WTC11 (cell line): Measurements from ENCODE around the gene CYRIA. TPM values are rescaled to one million over a fixed set of nuclear protein-coding genes. Genes with fewer than 3 reads are reported as not detected.

Source experiments
- ATAC-seq: fragments of 200-7000 bp; cut with Tn5 transposase; 2 replicates; pipeline ENCODE4 v1.10.0; 2021; ENCODE audit warnings: mild to moderate bottlenecking, moderate library complexity
- CTCF ChIA-PET: fragments of 300-600 bp; sonication (Branson Sonifier 250); formaldehyde crosslinking; loops from one replicate; lab custom pipeline; 2021; ENCODE audit warnings: antibody characterized with exemption; lab: Charles Lee
- POLR2A ChIA-PET: fragments of 350-600 bp; sonication (Branson Sonifier 250); formaldehyde crosslinking; loops from one replicate; lab custom pipeline; 2021; ENCODE audit warnings: antibody characterized with exemption; lab: Charles Lee
- DNase-seq: peaks from one replicate; pipeline ENCODE4 v3.0.0; 2021; ENCODE audit warnings: low spot score
- H3K27ac Mint-ChIP-seq: 2 replicates; pipeline ENCODE4 v1.8.0; 2021; ENCODE audit warnings: mixed read lengths
- H3K27me3 Mint-ChIP-seq: 2 replicates; pipeline ENCODE4 v1.8.0; 2021; ENCODE audit warnings: low read depth, mild to moderate bottlenecking, moderate library complexity, mixed read lengths
- H3K36me3 Mint-ChIP-seq: 2 replicates; pipeline ENCODE4 v1.8.0; 2021; ENCODE audit warnings: mixed read lengths
- H3K4me1 Mint-ChIP-seq: 2 replicates; pipeline ENCODE4 v1.8.0; 2022; ENCODE audit warnings: mixed read lengths
- H3K4me3 Mint-ChIP-seq: 2 replicates; pipeline ENCODE4 v1.8.0; 2021; ENCODE audit warnings: mild to moderate bottlenecking, moderate library complexity, mixed read lengths
- H3K9me3 Mint-ChIP-seq: 2 replicates; pipeline ENCODE4 v1.8.0; 2021; ENCODE audit warnings: mixed read lengths
- ELF4 ChIP-seq: sonication (generic); formaldehyde crosslinking; IDR thresholded peaks from 2 replicates; pipeline ENCODE4 v1.8.1; 2022; ENCODE audit warnings: low read depth, mild to moderate bottlenecking, moderate library complexity, missing genetic modification reagents
- HMGA2 ChIP-seq: fragments of 250-450 bp; sonication (Bioruptor Pico); IDR thresholded peaks from 2 replicates; pipeline ENCODE4 v1.4.0; 2021; ENCODE audit warnings: mild to moderate bottlenecking, moderate library complexity
- MXD4 ChIP-seq: fragments of 250-450 bp; sonication (Bioruptor Pico); IDR thresholded peaks from 2 replicates; pipeline ENCODE4 v1.8.0; 2021; ENCODE audit warnings: mild to moderate bottlenecking, moderate library complexity, borderline replicate concordance
- MYBL2 ChIP-seq: sonication (generic); formaldehyde crosslinking; IDR thresholded peaks from 2 replicates; pipeline ENCODE4 v1.8.1; 2023; ENCODE audit warnings: mild to moderate bottlenecking, moderate library complexity, missing genetic modification reagents
- NR1H2 ChIP-seq: sonication (generic); formaldehyde crosslinking; IDR thresholded peaks from 2 replicates; pipeline ENCODE4 v1.9.0; 2021; ENCODE audit warnings: mild to moderate bottlenecking, moderate library complexity, missing genetic modification reagents
- SP1 ChIP-seq: sonication (generic); formaldehyde crosslinking; conservative IDR thresholded peaks from 2 replicates; pipeline ENCODE4 v1.8.1; 2022; ENCODE audit warnings: missing genetic modification reagents
- ZNF138 ChIP-seq: sonication (generic); formaldehyde crosslinking; conservative IDR thresholded peaks from 2 replicates; pipeline ENCODE4 v1.8.1; 2022; ENCODE audit warnings: mild to moderate bottlenecking, moderate library complexity, missing genetic modification reagents
- ZNF423 ChIP-seq: fragments of 250-450 bp; sonication (Bioruptor Pico); IDR thresholded peaks from 2 replicates; pipeline ENCODE4 v2.1.2; 2022; ENCODE audit warnings: mild to moderate bottlenecking, moderate library complexity
- total RNA-seq: library from RNA; stranded (reverse); gene quantifications from 3 replicates; pipeline ENCODE4 v1.2.3, GENCODE V29; 2021
- TF ChIP-seq, protein P1 (sequence below): sonication (generic); formaldehyde crosslinking; IDR thresholded peaks from 2 replicates; pipeline ENCODE4 v1.8.0; 2023; ENCODE audit warnings: missing genetic modification reagents
- TF ChIP-seq, protein P2 (sequence below): sonication (generic); formaldehyde crosslinking; IDR thresholded peaks from 2 replicates; pipeline ENCODE4 v1.8.0; 2022; ENCODE audit warnings: missing genetic modification reagents
- TF ChIP-seq, protein P3 (sequence below): sonication (generic); formaldehyde crosslinking; IDR thresholded peaks from 2 replicates; pipeline ENCODE4 v1.8.1; 2022; ENCODE audit warnings: mild to moderate bottlenecking, missing genetic modification reagents, moderate library complexity, borderline replicate concordance
- TF ChIP-seq, protein P4 (sequence below): sonication (generic); formaldehyde crosslinking; IDR thresholded peaks from 2 replicates; pipeline ENCODE4 v1.8.1; 2023; ENCODE audit warnings: mild to moderate bottlenecking, missing genetic modification reagents, borderline replicate concordance
- TF ChIP-seq, protein P5 (sequence below): fragments of 250-450 bp; sonication (Bioruptor Pico); IDR thresholded peaks from 2 replicates; pipeline ENCODE4 v1.9.0; 2021; ENCODE audit warnings: mild to moderate bottlenecking

CYRIA gene
- total RNA-seq, 1 experiment from 2014 or later, result 8.3 TPM

DNA sequence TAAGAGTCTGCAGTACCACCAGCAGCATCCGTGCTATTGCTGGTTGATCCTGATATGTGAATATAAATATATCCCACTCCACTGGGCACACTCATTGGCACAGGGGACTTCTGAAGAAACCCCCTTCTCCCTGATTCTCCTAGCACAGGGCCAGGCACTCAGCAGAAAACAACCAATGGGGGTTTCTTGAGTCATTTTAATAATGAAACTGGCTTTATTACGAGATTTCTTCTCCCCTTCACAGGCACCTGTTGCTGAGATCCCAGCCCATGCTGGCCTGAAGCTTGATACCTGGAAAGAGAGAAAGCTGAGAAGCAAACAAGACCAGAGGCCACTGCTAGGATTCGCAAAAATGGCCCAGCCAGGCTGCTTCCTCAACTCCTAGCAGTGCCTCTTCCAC is 17.9 kb upstream of the CYRIA start:
- H3K9me3 Mint-ChIP-seq, result peaks cover 7% of the 10 kb centered on the region
- peaks cover 3% of the 10 kb centered on the region for H3K27me3 Mint-ChIP-seq
- no peak overlapping the region for H3K4me3 Mint-ChIP-seq

More for the DNA sequence above, 17.9 kb upstream of the CYRIA start:
- DNase-seq, result no peak
- ChIA-PET CTCF (no interaction called here), POLR2A (no interaction called here)
- ATAC-seq, result no peak
- TF ChIP-seq MXD4 (CRISPR knock-in tag), result no peak
- TF ChIP-seq HMGA2 (CRISPR knock-in tag), result no peak
- no peak for TF ChIP-seq ZNF138
- no peak for TF ChIP-seq MYBL2 (CRISPR knock-in tag)
- TF ChIP-seq, protein P1, sequence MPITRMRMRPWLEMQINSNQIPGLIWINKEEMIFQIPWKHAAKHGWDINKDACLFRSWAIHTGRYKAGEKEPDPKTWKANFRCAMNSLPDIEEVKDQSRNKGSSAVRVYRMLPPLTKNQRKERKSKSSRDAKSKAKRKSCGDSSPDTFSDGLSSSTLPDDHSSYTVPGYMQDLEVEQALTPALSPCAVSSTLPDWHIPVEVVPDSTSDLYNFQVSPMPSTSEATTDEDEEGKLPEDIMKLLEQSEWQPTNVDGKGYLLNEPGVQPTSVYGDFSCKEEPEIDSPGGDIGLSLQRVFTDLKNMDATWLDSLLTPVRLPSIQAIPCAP (CRISPR knock-in tag), result no peak
- TF ChIP-seq SP1, result no peak
- TF ChIP-seq, protein P2, sequence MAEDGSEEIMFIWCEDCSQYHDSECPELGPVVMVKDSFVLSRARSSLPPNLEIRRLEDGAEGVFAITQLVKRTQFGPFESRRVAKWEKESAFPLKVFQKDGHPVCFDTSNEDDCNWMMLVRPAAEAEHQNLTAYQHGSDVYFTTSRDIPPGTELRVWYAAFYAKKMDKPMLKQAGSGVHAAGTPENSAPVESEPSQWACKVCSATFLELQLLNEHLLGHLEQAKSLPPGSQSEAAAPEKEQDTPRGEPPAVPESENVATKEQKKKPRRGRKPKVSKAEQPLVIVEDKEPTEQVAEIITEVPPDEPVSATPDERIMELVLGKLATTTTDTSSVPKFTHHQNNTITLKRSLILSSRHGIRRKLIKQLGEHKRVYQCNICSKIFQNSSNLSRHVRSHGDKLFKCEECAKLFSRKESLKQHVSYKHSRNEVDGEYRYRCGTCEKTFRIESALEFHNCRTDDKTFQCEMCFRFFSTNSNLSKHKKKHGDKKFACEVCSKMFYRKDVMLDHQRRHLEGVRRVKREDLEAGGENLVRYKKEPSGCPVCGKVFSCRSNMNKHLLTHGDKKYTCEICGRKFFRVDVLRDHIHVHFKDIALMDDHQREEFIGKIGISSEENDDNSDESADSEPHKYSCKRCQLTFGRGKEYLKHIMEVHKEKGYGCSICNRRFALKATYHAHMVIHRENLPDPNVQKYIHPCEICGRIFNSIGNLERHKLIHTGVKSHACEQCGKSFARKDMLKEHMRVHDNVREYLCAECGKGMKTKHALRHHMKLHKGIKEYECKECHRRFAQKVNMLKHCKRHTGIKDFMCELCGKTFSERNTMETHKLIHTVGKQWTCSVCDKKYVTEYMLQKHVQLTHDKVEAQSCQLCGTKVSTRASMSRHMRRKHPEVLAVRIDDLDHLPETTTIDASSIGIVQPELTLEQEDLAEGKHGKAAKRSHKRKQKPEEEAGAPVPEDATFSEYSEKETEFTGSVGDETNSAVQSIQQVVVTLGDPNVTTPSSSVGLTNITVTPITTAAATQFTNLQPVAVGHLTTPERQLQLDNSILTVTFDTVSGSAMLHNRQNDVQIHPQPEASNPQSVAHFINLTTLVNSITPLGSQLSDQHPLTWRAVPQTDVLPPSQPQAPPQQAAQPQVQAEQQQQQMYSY (CRISPR knock-in tag), result no peak
- no peak for TF ChIP-seq NR1H2
- TF ChIP-seq ZNF423 (CRISPR knock-in tag), result no peak
- TF ChIP-seq, protein P3, sequence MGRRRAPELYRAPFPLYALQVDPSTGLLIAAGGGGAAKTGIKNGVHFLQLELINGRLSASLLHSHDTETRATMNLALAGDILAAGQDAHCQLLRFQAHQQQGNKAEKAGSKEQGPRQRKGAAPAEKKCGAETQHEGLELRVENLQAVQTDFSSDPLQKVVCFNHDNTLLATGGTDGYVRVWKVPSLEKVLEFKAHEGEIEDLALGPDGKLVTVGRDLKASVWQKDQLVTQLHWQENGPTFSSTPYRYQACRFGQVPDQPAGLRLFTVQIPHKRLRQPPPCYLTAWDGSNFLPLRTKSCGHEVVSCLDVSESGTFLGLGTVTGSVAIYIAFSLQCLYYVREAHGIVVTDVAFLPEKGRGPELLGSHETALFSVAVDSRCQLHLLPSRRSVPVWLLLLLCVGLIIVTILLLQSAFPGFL (CRISPR knock-in tag), result no peak
- TF ChIP-seq, protein P4, sequence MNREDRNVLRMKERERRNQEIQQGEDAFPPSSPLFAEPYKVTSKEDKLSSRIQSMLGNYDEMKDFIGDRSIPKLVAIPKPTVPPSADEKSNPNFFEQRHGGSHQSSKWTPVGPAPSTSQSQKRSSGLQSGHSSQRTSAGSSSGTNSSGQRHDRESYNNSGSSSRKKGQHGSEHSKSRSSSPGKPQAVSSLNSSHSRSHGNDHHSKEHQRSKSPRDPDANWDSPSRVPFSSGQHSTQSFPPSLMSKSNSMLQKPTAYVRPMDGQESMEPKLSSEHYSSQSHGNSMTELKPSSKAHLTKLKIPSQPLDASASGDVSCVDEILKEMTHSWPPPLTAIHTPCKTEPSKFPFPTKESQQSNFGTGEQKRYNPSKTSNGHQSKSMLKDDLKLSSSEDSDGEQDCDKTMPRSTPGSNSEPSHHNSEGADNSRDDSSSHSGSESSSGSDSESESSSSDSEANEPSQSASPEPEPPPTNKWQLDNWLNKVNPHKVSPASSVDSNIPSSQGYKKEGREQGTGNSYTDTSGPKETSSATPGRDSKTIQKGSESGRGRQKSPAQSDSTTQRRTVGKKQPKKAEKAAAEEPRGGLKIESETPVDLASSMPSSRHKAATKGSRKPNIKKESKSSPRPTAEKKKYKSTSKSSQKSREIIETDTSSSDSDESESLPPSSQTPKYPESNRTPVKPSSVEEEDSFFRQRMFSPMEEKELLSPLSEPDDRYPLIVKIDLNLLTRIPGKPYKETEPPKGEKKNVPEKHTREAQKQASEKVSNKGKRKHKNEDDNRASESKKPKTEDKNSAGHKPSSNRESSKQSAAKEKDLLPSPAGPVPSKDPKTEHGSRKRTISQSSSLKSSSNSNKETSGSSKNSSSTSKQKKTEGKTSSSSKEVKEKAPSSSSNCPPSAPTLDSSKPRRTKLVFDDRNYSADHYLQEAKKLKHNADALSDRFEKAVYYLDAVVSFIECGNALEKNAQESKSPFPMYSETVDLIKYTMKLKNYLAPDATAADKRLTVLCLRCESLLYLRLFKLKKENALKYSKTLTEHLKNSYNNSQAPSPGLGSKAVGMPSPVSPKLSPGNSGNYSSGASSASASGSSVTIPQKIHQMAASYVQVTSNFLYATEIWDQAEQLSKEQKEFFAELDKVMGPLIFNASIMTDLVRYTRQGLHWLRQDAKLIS (CRISPR knock-in tag), result no peak
- TF ChIP-seq, protein P5, sequence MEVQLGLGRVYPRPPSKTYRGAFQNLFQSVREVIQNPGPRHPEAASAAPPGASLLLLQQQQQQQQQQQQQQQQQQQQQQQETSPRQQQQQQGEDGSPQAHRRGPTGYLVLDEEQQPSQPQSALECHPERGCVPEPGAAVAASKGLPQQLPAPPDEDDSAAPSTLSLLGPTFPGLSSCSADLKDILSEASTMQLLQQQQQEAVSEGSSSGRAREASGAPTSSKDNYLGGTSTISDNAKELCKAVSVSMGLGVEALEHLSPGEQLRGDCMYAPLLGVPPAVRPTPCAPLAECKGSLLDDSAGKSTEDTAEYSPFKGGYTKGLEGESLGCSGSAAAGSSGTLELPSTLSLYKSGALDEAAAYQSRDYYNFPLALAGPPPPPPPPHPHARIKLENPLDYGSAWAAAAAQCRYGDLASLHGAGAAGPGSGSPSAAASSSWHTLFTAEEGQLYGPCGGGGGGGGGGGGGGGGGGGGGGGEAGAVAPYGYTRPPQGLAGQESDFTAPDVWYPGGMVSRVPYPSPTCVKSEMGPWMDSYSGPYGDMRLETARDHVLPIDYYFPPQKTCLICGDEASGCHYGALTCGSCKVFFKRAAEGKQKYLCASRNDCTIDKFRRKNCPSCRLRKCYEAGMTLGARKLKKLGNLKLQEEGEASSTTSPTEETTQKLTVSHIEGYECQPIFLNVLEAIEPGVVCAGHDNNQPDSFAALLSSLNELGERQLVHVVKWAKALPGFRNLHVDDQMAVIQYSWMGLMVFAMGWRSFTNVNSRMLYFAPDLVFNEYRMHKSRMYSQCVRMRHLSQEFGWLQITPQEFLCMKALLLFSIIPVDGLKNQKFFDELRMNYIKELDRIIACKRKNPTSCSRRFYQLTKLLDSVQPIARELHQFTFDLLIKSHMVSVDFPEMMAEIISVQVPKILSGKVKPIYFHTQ (CRISPR knock-in tag), result no peak
- TF ChIP-seq ELF4, result no peak
- Mint-ChIP-seq H3K4me1 (no peaks in the 10 kb centered on the region), H3K27ac (no peak overlapping the region), H3K36me3 (peaks cover 3% of the 10 kb centered on the region)
